Panc1 (cell line): ENCODE results near the gene PLCXD1. TPM values are rescaled to one million over a fixed set of nuclear protein-coding genes. Genes with fewer than 3 reads are reported as not detected.

Source experiments
- ATAC-seq: fragments of 200-7000 bp; cut with Tn5 transposase; 2 replicates; pipeline ENCODE4 v1.9.1; 2020; ENCODE audit warnings: mild to moderate bottlenecking, moderate library complexity
- BruUV-seq: library from RNA; stranded (reverse); fragments of 400-500 nt; replicated peaks from 2 replicates; lab custom pipeline; 2021; lab: Mats Ljungman, UMichigan
- CTCF ChIA-PET: fragments of 300-600 bp; sonication (Branson Sonifier 250); formaldehyde crosslinking; loops from one replicate; lab custom pipeline; 2022; ENCODE audit warnings: antibody characterized with exemption; lab: Charles Lee
- POLR2A ChIA-PET: fragments of 300-600 bp; sonication (Branson Sonifier 250); formaldehyde crosslinking; loops from one replicate; lab custom pipeline; 2022; ENCODE audit warnings: antibody characterized with exemption; lab: Charles Lee
- DNase-seq: peaks from one replicate; pipeline ENCODE4 v3.0.0-alpha.2; 2010; ENCODE audit warnings: low read depth, low spot score
- H3K27ac ChIP-seq: 2 replicates; pipeline ENCODE4 v1.5.1; 2011; ENCODE audit warnings: mild to moderate bottlenecking, low read length, inconsistent platforms
- H3K27me3 ChIP-seq: fragments of 200-500 bp; sonication (Bioruptor generic); 2 replicates; pipeline ENCODE4 v1.6.0; 2014; ENCODE audit warnings: low read length, inconsistent platforms; ENCODE audit not compliant: control insufficient read depth, insufficient read depth
- H3K36me3 ChIP-seq: fragments of 200-500 bp; sonication (Bioruptor generic); 2 replicates; pipeline ENCODE4 v1.5.1; 2014; ENCODE audit warnings: inconsistent platforms, mild to moderate bottlenecking, low read length, moderate library complexity; ENCODE audit not compliant: control insufficient read depth, insufficient read depth
- H3K4me1 ChIP-seq: 2 replicates; pipeline ENCODE4 v1.5.1; 2011; ENCODE audit warnings: inconsistent platforms, mild to moderate bottlenecking, low read length, moderate library complexity; ENCODE audit not compliant: control insufficient read depth, insufficient read depth
- H3K4me3 ChIP-seq, 2 experiments: 2 replicates each; pipeline ENCODE4 v1.5.1; 2011 to 2012; ENCODE audit warnings: low read depth in 2 of 2, low read length in 2 of 2, mild to moderate bottlenecking in 2 of 2, inconsistent platforms in 1 of 2, moderate library complexity in 1 of 2
- H3K9me3 ChIP-seq: fragments of 200-500 bp; sonication (Bioruptor generic); 2 replicates; pipeline ENCODE4 v1.5.1; 2014; ENCODE audit warnings: low read depth, mild to moderate bottlenecking, inconsistent platforms, low read length, moderate library complexity; ENCODE audit not compliant: control insufficient read depth, insufficient read depth
- CTCF ChIP-seq: fragments of 450-650 bp; IDR thresholded peaks from 2 replicates; pipeline ENCODE4 v1.5.1; 2017; ENCODE audit warnings: mild to moderate bottlenecking
- POLR2AphosphoS5 ChIP-seq: IDR thresholded peaks from 2 replicates; pipeline ENCODE4 v1.6.1; 2012; ENCODE audit warnings: mild to moderate bottlenecking, low read depth, low read length, moderate library complexity
- REST ChIP-seq, 2 experiments: IDR thresholded peaks; 2 replicates each; pipeline ENCODE4 v1.6.1; 2011 to 2012; ENCODE audit warnings: low read depth in 2 of 2, control low read depth in 1 of 2, low read length in 1 of 2, mild to moderate bottlenecking in 1 of 2, moderate library complexity in 1 of 2; ENCODE audit not compliant: insufficient read depth in 1 of 2
- SIN3A ChIP-seq: IDR thresholded peaks from 2 replicates; pipeline ENCODE4 v1.6.1; 2012; ENCODE audit warnings: low read depth, mild to moderate bottlenecking, low read length, moderate library complexity, borderline replicate concordance; ENCODE audit not compliant: insufficient read depth
- TCF7L2 ChIP-seq: IDR thresholded peaks from 2 replicates; pipeline ENCODE4 v1.6.1; 2011; ENCODE audit warnings: mild to moderate bottlenecking, low read depth, low read length, inconsistent platforms
- in situ Hi-C: cut with HindIII; loops from 2 replicates; pipeline ENCODE4 v1.10.0; 2016; ENCODE audit warnings: low sequenced_read_pairs, low pct_unique_long_range_greater_than_20kb
- intact Hi-C: fragments of 100-400 bp; cut with micrococcal nuclease; formaldehyde crosslinking; loops from one replicate; pipeline ENCODE4 v1.10.0; 2022; ENCODE audit not compliant: unreplicated experiment
- total RNA-seq: library from RNA; stranded (reverse); gene quantifications from one replicate; pipeline ENCODE4 v1.2.1, GENCODE V29; 2021; ENCODE audit not compliant: unreplicated experiment

Gene PLCXD1
- total RNA-seq, 1 experiment from 2014 or later: 54.9 TPM

- Histone ChIP-seq H3K4me1 (no peaks in the 10 kb centered on the region), H3K36me3 (no peaks in the 10 kb centered on the region), H3K4me3 (no peak overlapping the region), H3K9me3 (no peaks in the 10 kb centered on the region), H3K27ac (no peak overlapping the region), H3K27me3 (no peaks in the 10 kb centered on the region)
- ATAC-seq (no peak), DNase-seq (no peak)
- ChIA-PET POLR2A (no interaction called here), CTCF (no interaction called here)
- in situ Hi-C loops (no loop called here), intact Hi-C loops (no loop called here)
- TF ChIP-seq REST (IDR thresholded peaks at IDR 0.05; ENCODE audit: insufficient read depth in 1 of 2, low read depth in 2 of 2, low read length in 1 of 2) (no peak), CTCF (no peak), POLR2AphosphoS5 (no peak), TCF7L2 (no peak), SIN3A (no peak)
- BruUV-seq: no TSS peak
These were observed 27.8 kb downstream of the PLCXD1 start for GRCh38 chrX:308821-309520.

- ChIA-PET CTCF (no interaction called here), POLR2A (no interaction called here)
- intact Hi-C loops (no loop called here), in situ Hi-C loops (no loop called here)
- no peak for ATAC-seq
- no peak overlapping the region for H3K27ac ChIP-seq
- no peaks in the 10 kb centered on the region for H3K27me3 ChIP-seq
- BruUV-seq: no TSS peak
- H3K9me3 ChIP-seq: no peaks in the 10 kb centered on the region
- no peaks in the 10 kb centered on the region for H3K4me1 ChIP-seq
- no peak overlapping the region for H3K4me3 ChIP-seq
- no peak for DNase-seq
- H3K36me3 ChIP-seq: no peaks in the 10 kb centered on the region
- TF ChIP-seq REST (IDR thresholded peaks at IDR 0.05; ENCODE audit: insufficient read depth in 1 of 2, low read depth in 2 of 2, low read length in 1 of 2) (no peak), SIN3A (no peak), POLR2AphosphoS5 (no peak)
These were observed 29.5 kb downstream of the PLCXD1 start for GRCh38 chrX:310621-311155.
